PC-3 (cell line): ENCODE measurements around the gene CTNNA2.

Experiments used
- EZH2phosphoT487 ChIP-seq: fragments of 300-600 bp; sonication (generic); IDR thresholded peaks from 2 replicates; pipeline ENCODE4 v1.6.1; 2018; ENCODE audit warnings: mild to moderate bottlenecking, antibody characterized with exemption, low read length, borderline replicate concordance
- TF ChIP-seq, protein P1 (sequence below): fragments of 300-600 bp; sonication (generic); conservative IDR thresholded peaks from 2 replicates; pipeline ENCODE4 v1.5.1; 2017; ENCODE audit warnings: antibody characterized with exemption, low read depth, mild to moderate bottlenecking, low read length

DNA sequence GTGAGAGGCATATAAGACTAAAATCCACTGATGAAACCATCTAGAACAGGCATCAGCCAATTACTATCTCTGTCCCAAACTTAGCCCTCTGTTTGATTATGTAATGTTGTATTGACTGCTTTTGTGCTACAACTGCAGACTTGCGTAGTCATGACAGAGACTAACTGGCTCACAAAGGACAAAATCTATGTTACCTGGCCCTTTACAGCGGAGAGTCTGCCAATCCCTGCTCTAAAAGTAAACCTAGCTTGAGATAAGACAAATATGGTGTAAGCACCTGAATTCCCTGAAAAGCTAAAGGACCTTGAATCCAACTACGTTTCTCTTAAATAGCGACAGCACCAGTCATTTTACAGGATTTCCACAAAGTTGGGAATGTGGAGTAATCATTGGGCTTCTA is 894.5 kb downstream of the CTNNA2 start:
- TF ChIP-seq, protein P1, sequence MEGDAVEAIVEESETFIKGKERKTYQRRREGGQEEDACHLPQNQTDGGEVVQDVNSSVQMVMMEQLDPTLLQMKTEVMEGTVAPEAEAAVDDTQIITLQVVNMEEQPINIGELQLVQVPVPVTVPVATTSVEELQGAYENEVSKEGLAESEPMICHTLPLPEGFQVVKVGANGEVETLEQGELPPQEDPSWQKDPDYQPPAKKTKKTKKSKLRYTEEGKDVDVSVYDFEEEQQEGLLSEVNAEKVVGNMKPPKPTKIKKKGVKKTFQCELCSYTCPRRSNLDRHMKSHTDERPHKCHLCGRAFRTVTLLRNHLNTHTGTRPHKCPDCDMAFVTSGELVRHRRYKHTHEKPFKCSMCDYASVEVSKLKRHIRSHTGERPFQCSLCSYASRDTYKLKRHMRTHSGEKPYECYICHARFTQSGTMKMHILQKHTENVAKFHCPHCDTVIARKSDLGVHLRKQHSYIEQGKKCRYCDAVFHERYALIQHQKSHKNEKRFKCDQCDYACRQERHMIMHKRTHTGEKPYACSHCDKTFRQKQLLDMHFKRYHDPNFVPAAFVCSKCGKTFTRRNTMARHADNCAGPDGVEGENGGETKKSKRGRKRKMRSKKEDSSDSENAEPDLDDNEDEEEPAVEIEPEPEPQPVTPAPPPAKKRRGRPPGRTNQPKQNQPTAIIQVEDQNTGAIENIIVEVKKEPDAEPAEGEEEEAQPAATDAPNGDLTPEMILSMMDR: no peak
- TF ChIP-seq EZH2phosphoT487: no peak
